ENCODE data around the gene MYRFL. TPM values are rescaled to one million over a fixed set of nuclear protein-coding genes. Genes with fewer than 3 reads are reported as not detected.
"Not testable (repeated sequence)": the region's sequence is repeated elsewhere in the genome, so short reads cannot be mapped to it uniquely, and the experiment has no call there.

Gene MYRFL
- total RNA-seq (2014; rRNA removed; shearing (Covaris generic)) = 0.09 TPM in 1 of 2 replicates, not detected in the other

GRCh38 chr12:69824966-69825560, at the start of gene MYRFL:
Gene MYRFL (plus strand): TSS chr12:69825227. CDS start chr12:69825518, 291 bp downstream.
- DNase-seq (ENCODE audit: low read depth) = no peak

GRCh38 chr12:69779928-69780327, 45.1 kb upstream of the MYRFL start:
- DNase-seq (ENCODE audit: low read depth) = peak; percentile 75

- DNase-seq (ENCODE audit: low read depth) = no peak
These were observed 41.7 kb upstream of the MYRFL start for GRCh38 chr12:69783365-69783764.

- no peak for DNase-seq (ENCODE audit: low read depth)
These were observed 35.7 kb upstream of the MYRFL start for GRCh38 chr12:69789351-69789750.

GRCh38 chr12:69792533-69792932, 32.5 kb upstream of the MYRFL start:
- DNase-seq (ENCODE audit: low read depth) = no peak

GRCh38 chr12:69807101-69807897, 17.7 kb upstream of the MYRFL start:
- not testable (repeated sequence) for DNase-seq (ENCODE audit: low read depth)

GRCh38 chr12:69810870-69811498, 14.0 kb upstream of the MYRFL start:
- DNase-seq (ENCODE audit: low read depth) = no peak

- DNase-seq (ENCODE audit: low read depth) = no peak
These were observed 8.9 kb upstream of the MYRFL start for GRCh38 chr12:69816082-69816481.

GRCh38 chr12:69821032-69821455, 4.0 kb upstream of the MYRFL start:
- DNase-seq (ENCODE audit: low read depth) = no peak

- DNase-seq (ENCODE audit: low read depth) = peak; percentile 89
These were observed 3.4 kb upstream of the MYRFL start for GRCh38 chr12:69821456-69822159.

GRCh38 chr12:69822201-69822860, 2.7 kb upstream of the MYRFL start:
- DNase-seq (ENCODE audit: low read depth) = no peak

GRCh38 chr12:69824028-69824427, 999 bp upstream of the MYRFL start:
- no peak for DNase-seq (ENCODE audit: low read depth)

GRCh38 chr12:69828897-69829296, 3.9 kb downstream of the MYRFL start:
- no peak for DNase-seq (ENCODE audit: low read depth)

GRCh38 chr12:69833696-69834095, 8.7 kb downstream of the MYRFL start:
- no peak for DNase-seq (ENCODE audit: low read depth)

- DNase-seq (ENCODE audit: low read depth) = no peak
These were observed 9.1 kb downstream of the MYRFL start for GRCh38 chr12:69834147-69834546.

- DNase-seq (ENCODE audit: low read depth) = no peak
These were observed 9.5 kb downstream of the MYRFL start for GRCh38 chr12:69834576-69834975.

- DNase-seq (ENCODE audit: low read depth) = no peak
These were observed 10.1 kb downstream of the MYRFL start for GRCh38 chr12:69835081-69835480.

- no peak for DNase-seq (ENCODE audit: low read depth)
These were observed 11.0 kb downstream of the MYRFL start for GRCh38 chr12:69836015-69836414.

GRCh38 chr12:69837191-69837590, 12.2 kb downstream of the MYRFL start:
- no peak for DNase-seq (ENCODE audit: low read depth)

GRCh38 chr12:69837657-69838415, 12.8 kb downstream of the MYRFL start:
- DNase-seq (ENCODE audit: low read depth) = no peak

- no peak for DNase-seq (ENCODE audit: low read depth)
These were observed 15.7 kb downstream of the MYRFL start for GRCh38 chr12:69840727-69841126.

Data from Daoy (cell line).